Lower lobe of right lung (tissue), 2 donors: ENCODE data around the gene CLEC2B. TPM values are rescaled to one million over a fixed set of nuclear protein-coding genes. Genes with fewer than 3 reads are reported as not detected.

Experiments used
- ATAC-seq, 2 donors: fragments of 200-7000 bp; cut with Tn5 transposase; one replicate each; pipeline ENCODE4 v1.9.1; 2020 to 2022; ENCODE audit warnings: mild to moderate bottlenecking in 2 of 2, moderate library complexity in 2 of 2
- DNase-seq: peaks from one replicate; pipeline ENCODE4 v3.0.0-alpha.2; 2020
- H3K27ac ChIP-seq: fragments of 200-600 bp; one replicate; pipeline ENCODE4 v1.8.0; 2022
- H3K27me3 ChIP-seq: fragments of 200-600 bp; one replicate; pipeline ENCODE4 v1.8.0; 2022; ENCODE audit warnings: low read depth
- H3K36me3 ChIP-seq: fragments of 200-600 bp; one replicate; pipeline ENCODE4 v1.8.0; 2022; ENCODE audit warnings: mild to moderate bottlenecking
- H3K4me1 ChIP-seq: fragments of 200-600 bp; one replicate; pipeline ENCODE4 v1.8.0; 2022
- H3K4me3 ChIP-seq: fragments of 200-600 bp; one replicate; pipeline ENCODE4 v1.8.0; 2022; ENCODE audit warnings: mild to moderate bottlenecking
- H3K9me3 ChIP-seq: fragments of 200-600 bp; one replicate; pipeline ENCODE4 v1.8.0; 2022
- CTCF ChIP-seq: fragments of 200-600 bp; IDR thresholded peaks from one replicate; pipeline ENCODE4 v1.8.0; 2022; ENCODE audit warnings: antibody characterized with exemption, mild to moderate bottlenecking
- intact Hi-C: fragments of 100-400 bp; cut with DNase I; formaldehyde crosslinking; loops from one replicate; pipeline ENCODE4 v1.11.0; 2022
- total RNA-seq: library from RNA; stranded (reverse); fragmentation: NEBNext Ultra II Directional; extraction: Animal tissue kit (Norgen Biotek cat#: 25700); gene quantifications from one replicate; pipeline ENCODE4 v1.2.1, GENCODE V29; 2021
- donor health status: DM: no; HTN: yes; CAD: no; lungs with severe emphysema.

Gene CLEC2B
- total RNA-seq, 1 donor from 2014 or later: 24.8 TPM

GRCh38 chr12:9827209-9827888 lies 41.8 kb downstream of the CLEC2B start, which contains the start of gene KLRF1:
Gene KLRF1 (plus strand): TSS chr12:9827481. CDS start chr12:9827545, 64 bp downstream.
- Histone ChIP-seq H3K9me3 (no peaks in the 10 kb centered on the region), H3K27ac (no peak within 1 kb of the TSS), H3K36me3 (no peaks in the 10 kb centered on the region), H3K4me3 (no peak within 1 kb of the TSS), H3K4me1 (no peaks in the 10 kb centered on the region), H3K27me3 (no peaks in the 10 kb centered on the region)
- no peak for ATAC-seq
- DNase-seq: no peak
- no peak for TF ChIP-seq CTCF
- intact Hi-C loops: no loop called here

GRCh38 chr12:9820281-9820930 lies 48.7 kb downstream of the CLEC2B start:
- no peak for DNase-seq
- Histone ChIP-seq H3K9me3 (no peaks in the 10 kb centered on the region), H3K27ac (no peak overlapping the region), H3K27me3 (no peaks in the 10 kb centered on the region), H3K36me3 (no peaks in the 10 kb centered on the region), H3K4me1 (no peaks in the 10 kb centered on the region), H3K4me3 (no peak overlapping the region)
- intact Hi-C loops: no loop called here
- ATAC-seq: no peak
- TF ChIP-seq CTCF: no peak

GRCh38 chr12:9813821-9814798 lies 55.0 kb downstream of the CLEC2B start:
- TF ChIP-seq CTCF: peak; percentile 93
- Histone ChIP-seq H3K4me1 (peaks cover 11% of the 10 kb centered on the region), H3K9me3 (no peaks in the 10 kb centered on the region), H3K27ac (no peak overlapping the region), H3K4me3 (peak overlapping the region; percentile 48), H3K36me3 (no peaks in the 10 kb centered on the region), H3K27me3 (peaks cover 10% of the 10 kb centered on the region)
- peak; percentile 96 to 97 for ATAC-seq
- peak; percentile 90 for DNase-seq
- intact Hi-C loops: no loop called here

GRCh38 chr12:9811621-9812020 lies 57.5 kb downstream of the CLEC2B start:
- DNase-seq (no peak), ATAC-seq (no peak)
- Histone ChIP-seq H3K9me3 (no peaks in the 10 kb centered on the region), H3K27ac (no peak overlapping the region), H3K27me3 (peaks cover 10% of the 10 kb centered on the region), H3K36me3 (no peaks in the 10 kb centered on the region), H3K4me3 (no peak overlapping the region), H3K4me1 (peaks cover 11% of the 10 kb centered on the region)
- TF ChIP-seq CTCF: no peak
- intact Hi-C loops: no loop called here

- Histone ChIP-seq H3K36me3 (no peaks in the 10 kb centered on the region), H3K27me3 (peaks cover 10% of the 10 kb centered on the region), H3K4me3 (no peak overlapping the region), H3K9me3 (no peaks in the 10 kb centered on the region), H3K27ac (no peak overlapping the region), H3K4me1 (peaks cover 11% of the 10 kb centered on the region)
- TF ChIP-seq CTCF: no peak
- intact Hi-C loops: no loop called here
- ATAC-seq: peak; percentile 14 to 36
- DNase-seq: no peak
Observed at GRCh38 chr12:9810671-9811070, 58.5 kb downstream of the CLEC2B start.
